C1 segment of cervical spinal cord (tissue), 14 donors: Measurements from ENCODE around the gene FIS1.
A peak's percentile ranks its signal among the peaks of the same experiment; 100 is the strongest.
"Not testable (repeated sequence)": the region's sequence is repeated elsewhere in the genome, so short reads cannot be mapped to it uniquely, and the experiment has no call there.

Source experiments
- DNase-seq, 14 donors: peaks; one replicate each; lab custom pipeline; 2025; lab: John Stamatoyannopoulos, UW

FIS1 gene

DNA sequence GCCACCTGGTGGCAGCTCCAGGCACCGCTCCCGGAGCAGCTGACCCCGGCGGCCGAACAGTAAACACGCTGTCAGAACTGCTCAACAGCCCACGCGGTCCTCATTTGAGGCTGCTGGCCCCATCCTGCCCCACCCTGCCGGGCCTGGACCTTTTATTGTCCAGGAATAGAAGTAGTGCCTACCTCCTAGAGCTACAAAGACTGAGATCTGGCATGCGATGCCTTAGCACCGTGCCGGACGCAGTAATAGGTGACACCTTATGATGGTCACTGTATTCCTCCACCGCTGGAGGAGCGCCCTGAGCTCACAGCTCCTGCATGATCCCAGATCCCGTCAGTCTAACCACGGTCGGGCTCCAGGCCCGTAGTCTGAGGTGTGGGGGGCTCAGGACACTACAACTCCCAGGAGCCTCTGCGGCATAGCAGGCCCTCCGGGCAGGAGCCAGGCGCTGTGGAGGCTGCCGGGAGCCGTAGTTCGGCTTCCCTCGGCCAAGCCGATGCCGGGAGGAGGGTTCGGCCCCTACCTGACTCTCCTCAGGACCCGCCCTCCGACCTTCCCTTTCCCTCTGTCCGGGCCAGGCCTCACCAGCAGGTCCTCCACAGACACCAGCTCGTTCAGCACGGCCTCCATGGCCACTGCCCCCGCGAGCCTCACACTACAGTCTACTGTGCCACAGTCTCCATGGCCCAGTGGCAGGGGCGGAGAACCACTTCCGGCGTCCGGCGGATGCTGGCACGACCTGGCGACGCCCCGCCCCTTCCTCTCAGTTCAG is at the start of gene FIS1:
Gene FIS1, minus strand, starts transcription at position 707 of the 772 bp plus-strand sequence. Its CDS starts 77 bp downstream, at position 630.
- peak; percentile 83 to 99 (median 98) for DNase-seq

DNA sequence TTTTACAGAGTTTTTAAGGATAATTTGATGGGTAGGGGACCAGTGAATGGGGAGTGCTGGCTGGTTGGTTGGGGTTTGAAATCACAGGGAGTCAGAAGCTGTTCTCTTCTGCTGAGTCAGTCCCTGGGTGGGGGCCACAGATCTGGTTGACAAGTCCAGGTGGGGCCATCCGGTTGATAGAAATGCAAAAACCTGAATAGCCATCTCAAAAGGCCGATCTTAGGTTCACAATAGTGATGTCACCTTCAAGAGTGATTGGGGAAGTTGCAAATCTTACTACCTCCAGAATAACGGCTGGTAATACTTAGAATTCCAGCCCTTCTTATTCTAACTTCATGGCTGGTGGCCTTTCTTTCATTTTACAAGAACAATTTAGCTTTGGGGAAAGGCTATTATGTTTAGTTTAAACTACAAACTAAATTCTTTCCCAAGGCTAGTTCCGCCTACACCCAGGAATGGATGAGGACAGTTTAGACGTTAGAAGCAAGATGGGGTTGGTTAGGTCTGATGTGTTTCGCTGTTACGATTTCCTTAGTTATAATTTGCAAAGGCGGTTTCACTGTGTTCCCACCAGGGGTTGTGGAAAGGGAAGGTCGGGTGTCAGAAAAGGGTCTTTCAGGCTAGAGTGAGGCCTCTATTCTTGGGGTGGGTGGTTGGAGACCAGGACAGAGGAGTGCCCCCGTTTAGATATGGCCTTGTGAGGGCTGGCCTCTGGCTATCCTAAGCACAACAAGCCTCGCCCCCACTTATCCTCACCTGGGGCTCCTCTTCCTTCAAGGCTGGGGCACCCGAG is 49.4 kb upstream of the FIS1 start:
- DNase-seq = no peak

GRCh38 chr7:101293069-101294021 is 48.5 kb upstream of the FIS1 start:
- DNase-seq = not testable (repeated sequence)

DNA sequence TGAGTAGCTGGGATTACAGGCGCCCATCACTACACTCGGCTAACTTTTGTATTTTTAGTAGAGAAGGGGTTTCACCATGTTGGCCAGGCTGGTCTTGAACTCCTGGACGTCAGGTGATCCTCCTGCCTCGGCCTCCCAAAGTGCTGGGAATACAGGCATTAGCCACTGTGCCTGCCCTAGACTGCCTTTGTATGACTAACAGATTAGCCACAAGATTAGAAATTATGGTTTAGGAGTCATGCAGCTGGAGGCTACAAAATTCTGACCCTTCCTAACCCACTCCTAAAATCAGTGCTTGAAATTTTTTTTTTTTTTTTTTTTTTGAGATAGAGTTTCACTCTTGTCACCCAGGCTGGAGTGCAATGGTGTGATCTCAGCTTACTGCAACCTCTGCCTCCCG is 47.7 kb upstream of the FIS1 start:
- not testable (repeated sequence) for DNase-seq

DNA sequence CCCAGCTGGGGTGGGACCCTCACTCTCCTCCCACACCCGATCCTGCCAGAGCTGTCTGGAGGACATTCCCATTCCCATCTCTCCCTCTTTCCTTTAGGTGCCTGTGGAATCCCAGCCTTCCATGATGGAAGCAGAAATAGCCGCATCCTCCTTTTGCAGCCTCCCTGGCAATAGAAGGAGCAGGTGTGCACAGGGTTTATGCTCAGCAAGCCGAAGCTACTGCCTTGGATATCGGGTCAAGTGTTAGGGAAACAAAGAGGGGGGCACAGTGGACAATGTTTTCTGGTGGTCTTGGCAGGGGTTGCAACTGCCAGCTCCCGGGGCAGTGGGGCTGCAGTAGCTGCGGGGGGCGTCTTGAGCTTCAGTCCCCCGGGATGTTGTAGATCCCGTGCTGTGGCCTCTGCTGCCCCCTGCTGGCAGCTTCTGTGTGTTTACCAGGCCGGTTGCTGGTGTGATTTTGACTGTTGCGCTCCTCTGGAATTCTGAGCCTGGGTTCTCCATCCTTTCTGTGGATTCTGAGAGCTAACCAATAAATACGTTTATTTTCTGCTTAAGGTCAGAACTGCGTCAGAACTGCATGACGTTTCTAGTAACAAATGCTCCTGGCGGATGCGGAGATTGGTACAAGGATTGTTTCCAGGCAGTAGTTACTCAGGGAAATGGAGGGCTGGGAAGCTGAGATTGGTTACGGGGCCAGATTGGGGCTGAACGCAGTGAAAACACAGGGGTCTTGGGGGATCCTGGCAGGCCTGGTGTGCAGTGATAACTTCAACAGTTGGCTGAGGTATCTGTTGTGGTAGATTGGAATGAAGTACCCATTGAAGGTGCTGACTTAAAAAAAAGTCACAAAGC is 45.5 kb upstream of the FIS1 start:
- DNase-seq = peak in 11 of 14 donors; percentile 0 to 68 (median 25)

DNA sequence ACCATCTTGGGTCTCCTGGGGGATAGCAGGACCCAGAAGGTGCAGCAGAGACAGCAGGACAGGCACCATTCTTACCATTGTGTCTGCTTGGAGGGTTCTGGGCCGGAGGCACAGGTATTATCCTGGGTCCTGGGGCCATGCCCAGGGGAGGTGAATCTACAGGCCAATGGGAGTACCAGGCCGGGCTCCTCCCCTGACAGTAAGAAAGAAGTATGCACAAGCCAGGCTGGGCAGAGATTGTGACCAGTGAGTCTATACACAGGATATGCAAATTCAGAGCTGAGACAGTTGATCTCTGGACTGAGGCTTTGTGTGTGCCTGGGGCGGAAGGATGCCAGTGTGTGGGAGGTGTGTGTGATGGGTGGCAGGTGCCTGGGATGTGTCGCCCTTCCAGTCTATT is 44.8 kb upstream of the FIS1 start:
- DNase-seq = not testable (repeated sequence)

DNA sequence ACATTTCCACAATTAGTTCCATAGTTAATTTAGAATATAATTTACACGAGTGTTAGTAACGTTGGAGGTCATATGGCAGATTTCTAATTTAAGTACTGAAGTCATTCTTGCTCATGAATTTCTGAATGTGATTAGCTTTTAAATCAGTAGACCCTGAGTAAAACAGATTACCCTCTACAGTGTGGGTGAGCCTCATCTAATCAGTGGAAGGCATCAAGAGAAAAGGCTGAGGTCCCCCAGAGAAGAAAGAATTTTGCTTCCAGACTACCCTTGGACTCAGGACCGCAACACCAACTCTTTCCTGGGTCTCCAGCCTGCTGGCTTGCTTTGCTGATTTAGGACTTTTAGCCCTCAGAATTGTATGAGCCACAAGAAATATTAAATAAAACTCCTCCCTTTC is 43.6 kb upstream of the FIS1 start:
- no peak for DNase-seq

DNA sequence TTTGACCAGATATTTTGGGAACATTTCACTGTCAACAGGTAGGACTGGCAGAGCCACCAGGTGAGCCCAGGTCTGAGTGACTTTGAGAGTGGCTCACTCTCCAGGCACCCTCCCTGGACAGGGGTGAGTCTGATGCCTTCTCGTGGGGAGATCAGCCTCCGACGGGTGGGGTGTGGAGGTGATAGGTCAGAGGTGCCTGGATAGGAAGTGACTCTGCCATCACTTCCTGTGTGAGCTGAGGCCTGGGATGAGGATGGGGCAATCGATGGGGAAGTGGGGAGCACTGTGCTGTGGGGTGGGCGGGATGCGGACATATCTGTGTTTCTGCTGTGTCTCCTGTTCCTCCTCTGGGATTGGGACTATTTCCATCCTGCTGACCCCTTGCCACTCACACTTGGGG is 42.2 kb upstream of the FIS1 start:
- DNase-seq = no peak

DNA sequence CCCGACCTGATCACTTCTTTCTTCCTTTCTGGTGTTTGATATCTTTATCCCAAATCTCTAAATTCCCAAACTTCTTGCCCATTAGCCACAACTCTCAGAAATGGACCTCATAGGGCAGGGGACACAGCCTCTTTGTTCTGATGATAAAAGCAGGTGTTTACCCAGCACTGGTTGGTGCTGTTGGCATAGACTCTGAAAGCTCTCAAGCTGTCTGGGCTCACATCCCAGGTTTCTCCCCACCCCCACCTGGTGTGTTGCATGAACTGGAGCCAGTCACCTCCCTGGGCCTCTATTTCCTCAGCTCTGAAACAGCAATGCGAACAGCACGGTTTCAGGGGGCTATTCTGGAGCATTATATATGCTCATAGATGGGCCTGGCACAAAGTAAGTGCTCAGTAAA is 41.0 kb upstream of the FIS1 start:
- not testable (repeated sequence) for DNase-seq

- no peak for DNase-seq
Observed at GRCh38 chr7:101285171-101285570, 40.3 kb upstream of the FIS1 start.

GRCh38 chr7:101280912-101281311 is 36.0 kb upstream of the FIS1 start:
- DNase-seq = not testable (repeated sequence)

DNA sequence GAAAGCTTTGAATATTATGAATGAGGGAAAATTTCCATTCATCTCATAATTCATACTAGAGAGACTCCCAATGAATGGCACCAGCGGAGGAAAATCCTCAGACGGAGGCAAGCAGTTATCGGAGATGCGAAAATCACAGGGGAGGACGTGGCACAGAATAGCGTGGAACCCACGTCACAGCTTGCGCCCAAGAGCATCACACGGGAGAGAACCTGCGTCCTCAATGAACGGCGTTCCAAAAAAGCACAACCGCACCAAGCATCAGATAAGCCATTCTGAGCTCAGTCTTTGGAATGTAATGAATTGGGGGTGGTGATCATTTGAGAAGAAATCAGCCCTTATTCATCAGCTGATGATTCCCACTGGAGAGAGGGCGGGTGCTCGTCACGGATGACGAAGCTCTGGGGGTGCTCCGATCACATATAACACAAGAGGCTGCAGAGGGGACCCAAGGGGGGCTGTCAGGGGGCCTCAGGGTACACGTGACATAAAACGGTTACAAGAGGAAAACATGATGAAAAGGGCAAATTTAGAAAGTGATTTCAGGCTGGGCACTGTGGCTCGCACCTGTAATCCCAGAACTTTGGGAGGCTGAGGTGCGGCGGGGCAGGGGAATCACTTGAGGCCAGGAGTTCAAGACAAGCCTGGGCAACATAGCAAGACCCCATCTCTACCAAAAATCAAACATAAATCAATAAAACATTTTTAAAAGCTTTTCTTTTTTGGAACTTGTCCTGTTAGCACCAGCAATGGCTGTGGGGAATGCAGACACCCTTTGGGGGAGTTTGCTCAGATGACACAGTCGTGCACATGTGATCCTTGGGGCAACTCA is 33.8 kb upstream of the FIS1 start:
- no peak for DNase-seq

GRCh38 chr7:101277155-101277554 is 32.3 kb upstream of the FIS1 start:
- no peak for DNase-seq

DNA sequence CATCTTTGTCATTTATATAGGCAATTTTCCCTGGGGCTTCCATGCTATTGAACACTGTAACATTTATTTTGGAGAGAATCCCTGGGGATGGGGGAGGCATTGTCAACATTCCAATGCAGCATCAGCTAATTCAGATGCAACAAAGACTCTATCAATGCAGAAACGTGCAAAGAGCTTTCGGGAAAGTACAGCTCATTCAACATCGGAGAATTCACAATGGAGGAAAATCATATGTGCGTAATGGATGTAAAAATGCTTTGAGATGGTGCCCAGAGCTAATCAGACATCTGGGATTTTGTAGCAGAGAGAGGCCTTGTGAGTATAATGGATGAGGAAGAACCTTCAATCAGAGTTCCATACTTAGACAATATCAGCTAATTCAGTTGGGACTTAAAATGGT is 28.3 kb upstream of the FIS1 start:
- DNase-seq = no peak

GRCh38 chr7:101271021-101271420 is 26.1 kb upstream of the FIS1 start:
- DNase-seq = no peak

GRCh38 chr7:101269664-101270063 is 24.8 kb upstream of the FIS1 start:
- DNase-seq = no peak

GRCh38 chr7:101265622-101266516 is 21.0 kb upstream of the FIS1 start:
- no peak for DNase-seq

- DNase-seq = peak in 1 of 14 donors; percentile 12
Observed at GRCh38 chr7:101264102-101264706, 19.3 kb upstream of the FIS1 start.
